Fibroblast of lung (primary cell): ENCODE measurements around the gene SCN7A. TPM values are rescaled to one million over a fixed set of nuclear protein-coding genes. Genes with fewer than 3 reads are reported as not detected.
A peak's percentile ranks its signal among the peaks of the same experiment; 100 is the strongest.

Experiments used
- DNase-seq, 2 donors: peaks; one replicate each; pipeline versions ENCODE4 v3.0.0 to v3.0.0-alpha.2; 2010; ENCODE audit warnings: low read depth in 2 of 2
- H2AFZ ChIP-seq: 2 replicates; pipeline ENCODE4 v1.5.1; 2012; ENCODE audit warnings: low read length, control low read depth, inconsistent platforms
- H3K27ac ChIP-seq: 2 replicates; pipeline ENCODE4 v1.5.1; 2011; ENCODE audit warnings: low read length, control low read depth; ENCODE audit not compliant: insufficient read depth
- H3K27me3 ChIP-seq: 2 replicates; pipeline ENCODE4 v1.5.1; 2011; ENCODE audit warnings: mild to moderate bottlenecking, low read length; ENCODE audit not compliant: control insufficient read depth, insufficient read depth
- H3K36me3 ChIP-seq: 2 replicates; pipeline ENCODE4 v1.5.1; 2011; ENCODE audit warnings: low read length; ENCODE audit not compliant: control insufficient read depth, insufficient read depth
- H3K4me1 ChIP-seq: 2 replicates; pipeline ENCODE4 v1.5.1; 2011; ENCODE audit warnings: low read length; ENCODE audit not compliant: control insufficient read depth, insufficient read depth; ENCODE audit errors: extremely low read depth
- H3K4me2 ChIP-seq: 2 replicates; pipeline ENCODE4 v1.5.1; 2011; ENCODE audit warnings: low read length, control low read depth; ENCODE audit not compliant: insufficient read depth; ENCODE audit errors: extremely low read depth
- H3K4me3 ChIP-seq, 4 experiments: fragments of 200-600 bp in 1 of 4; sonication (generic) in 1 of 4; replicated peaks in 1 of 4; 2 replicates each; pipeline ENCODE4 v1.5.1; 2011 to 2016; ENCODE audit warnings: low read length in 4 of 4, low read depth in 3 of 4, mild to moderate bottlenecking in 3 of 4, control low read depth in 2 of 4, inconsistent platforms in 1 of 4, mixed read lengths in 1 of 4; ENCODE audit not compliant: insufficient read depth in 1 of 4; ENCODE audit errors: control extremely low read depth in 1 of 4
- H3K79me2 ChIP-seq: 2 replicates; pipeline ENCODE4 v1.5.1; 2012; ENCODE audit warnings: mild to moderate bottlenecking, low read length, inconsistent platforms; ENCODE audit not compliant: control insufficient read depth, insufficient read depth
- H3K9ac ChIP-seq: 2 replicates; pipeline ENCODE4 v1.5.1; 2011; ENCODE audit warnings: mild to moderate bottlenecking, low read length, control low read depth; ENCODE audit not compliant: insufficient read depth
- H3K9me3 ChIP-seq: 2 replicates; pipeline ENCODE4 v1.5.1; 2012; ENCODE audit warnings: low read depth, low read length; ENCODE audit not compliant: control insufficient read depth, insufficient read depth
- H4K20me1 ChIP-seq: 2 replicates; pipeline ENCODE4 v1.5.1; 2011; ENCODE audit warnings: low read length; ENCODE audit not compliant: control insufficient read depth, insufficient read depth; ENCODE audit errors: extremely low read depth
- EZH2 ChIP-seq: IDR thresholded peaks from 2 replicates; pipeline ENCODE4 v1.5.1; 2012; ENCODE audit warnings: low read length, control low read depth, mild to moderate bottlenecking; ENCODE audit errors: missing control alignments
- polyA plus RNA-seq, 2 donors: library from polyadenylated mRNA; depleted of rRNA in 1 of 2; stranded (reverse) in 1 of 2; unstranded in 1 of 2; fragments of >200 nt; gene quantifications; 2 replicates each; pipeline ENCODE4 v1.2.1, GENCODE V29; 2011 to 2012; ENCODE audit warnings: missing spikeins in 1 of 2
- total RNA-seq: library from RNA; depleted of rRNA; stranded (reverse); fragments of >200 nt; gene quantifications from 2 replicates; pipeline ENCODE4 v1.2.1, GENCODE V29; 2014
- TF ChIP-seq, protein P1 (sequence below), 2 donors: IDR thresholded peaks in 1 of 2; conservative IDR thresholded peaks in 1 of 2; 1 replicate in 1 of 2; 2 replicates in 1 of 2; pipeline ENCODE4 v1.5.1; 2011 to 2012; ENCODE audit warnings: low read length in 2 of 2, control low read depth in 1 of 2, inconsistent platforms in 1 of 2, low read depth in 1 of 2, mild to moderate bottlenecking in 1 of 2

SCN7A gene
- total and polyA plus RNA-seq, 2 donors (not counting 1 experiment from before 2014, with no cell fraction given), result 7.8 to 8.9 TPM

GRCh38 chr2:166468124-166469024 is 25.7 kb downstream of the SCN7A start:
- H3K9me3 ChIP-seq, result no peaks in the 10 kb centered on the region
- H4K20me1 ChIP-seq, result no peaks in the 10 kb centered on the region
- H3K9ac ChIP-seq, result no peak overlapping the region
- no peak overlapping the region for H3K4me3 ChIP-seq
- DNase-seq, result peak in 1 of 2 donors; percentile 78
- H3K4me2 ChIP-seq, result no peak overlapping the region
- TF ChIP-seq, protein P1, sequence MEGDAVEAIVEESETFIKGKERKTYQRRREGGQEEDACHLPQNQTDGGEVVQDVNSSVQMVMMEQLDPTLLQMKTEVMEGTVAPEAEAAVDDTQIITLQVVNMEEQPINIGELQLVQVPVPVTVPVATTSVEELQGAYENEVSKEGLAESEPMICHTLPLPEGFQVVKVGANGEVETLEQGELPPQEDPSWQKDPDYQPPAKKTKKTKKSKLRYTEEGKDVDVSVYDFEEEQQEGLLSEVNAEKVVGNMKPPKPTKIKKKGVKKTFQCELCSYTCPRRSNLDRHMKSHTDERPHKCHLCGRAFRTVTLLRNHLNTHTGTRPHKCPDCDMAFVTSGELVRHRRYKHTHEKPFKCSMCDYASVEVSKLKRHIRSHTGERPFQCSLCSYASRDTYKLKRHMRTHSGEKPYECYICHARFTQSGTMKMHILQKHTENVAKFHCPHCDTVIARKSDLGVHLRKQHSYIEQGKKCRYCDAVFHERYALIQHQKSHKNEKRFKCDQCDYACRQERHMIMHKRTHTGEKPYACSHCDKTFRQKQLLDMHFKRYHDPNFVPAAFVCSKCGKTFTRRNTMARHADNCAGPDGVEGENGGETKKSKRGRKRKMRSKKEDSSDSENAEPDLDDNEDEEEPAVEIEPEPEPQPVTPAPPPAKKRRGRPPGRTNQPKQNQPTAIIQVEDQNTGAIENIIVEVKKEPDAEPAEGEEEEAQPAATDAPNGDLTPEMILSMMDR (conservative IDR thresholded peaks at IDR 0.05 in 1 of 2, IDR thresholded peaks at IDR 0.05 in 1 of 2; ENCODE audit: low read depth in 1 of 2, low read length in 2 of 2), result no peak
- TF ChIP-seq EZH2, result no peak
- no peak overlapping the region for H3K27ac ChIP-seq
- H3K4me1 ChIP-seq, result no peaks in the 10 kb centered on the region
- H2AFZ ChIP-seq, result no peak overlapping the region
- no peaks in the 10 kb centered on the region for H3K36me3 ChIP-seq
- no peaks in the 10 kb centered on the region for H3K79me2 ChIP-seq
- no peaks in the 10 kb centered on the region for H3K27me3 ChIP-seq

DNA sequence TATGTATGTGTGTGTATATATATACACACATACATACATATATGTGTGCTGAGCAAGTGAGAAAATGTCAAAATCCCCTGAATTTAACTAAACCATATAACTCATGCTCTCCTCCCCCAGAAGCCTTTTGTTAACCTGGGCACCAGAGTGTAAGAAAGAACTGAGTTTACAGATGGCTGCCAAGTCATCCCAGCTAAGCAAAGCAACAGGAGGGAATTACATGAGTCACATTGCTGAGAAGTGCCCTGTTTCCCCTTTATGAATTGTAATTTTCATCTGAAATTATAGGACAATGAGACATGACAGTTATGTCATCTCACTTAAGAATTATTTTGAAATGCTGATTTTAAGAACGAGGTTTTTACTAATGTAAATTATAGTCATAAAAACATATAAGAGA is 29.9 kb downstream of the SCN7A start:
- Histone ChIP-seq H3K36me3 (no peaks in the 10 kb centered on the region), H3K27me3 (no peaks in the 10 kb centered on the region), H3K79me2 (no peaks in the 10 kb centered on the region), H3K4me2 (no peak overlapping the region), H4K20me1 (no peaks in the 10 kb centered on the region), H3K4me1 (no peaks in the 10 kb centered on the region), H2AFZ (no peak overlapping the region), H3K4me3 (no peak overlapping the region), H3K27ac (no peak overlapping the region), H3K9ac (no peak overlapping the region), H3K9me3 (no peaks in the 10 kb centered on the region)
- TF ChIP-seq, protein P1 (conservative IDR thresholded peaks at IDR 0.05 in 1 of 2, IDR thresholded peaks at IDR 0.05 in 1 of 2; ENCODE audit: low read depth in 1 of 2, low read length in 2 of 2), result no peak
- TF ChIP-seq EZH2, result no peak
- peak in 1 of 2 donors; percentile 14 for DNase-seq

DNA sequence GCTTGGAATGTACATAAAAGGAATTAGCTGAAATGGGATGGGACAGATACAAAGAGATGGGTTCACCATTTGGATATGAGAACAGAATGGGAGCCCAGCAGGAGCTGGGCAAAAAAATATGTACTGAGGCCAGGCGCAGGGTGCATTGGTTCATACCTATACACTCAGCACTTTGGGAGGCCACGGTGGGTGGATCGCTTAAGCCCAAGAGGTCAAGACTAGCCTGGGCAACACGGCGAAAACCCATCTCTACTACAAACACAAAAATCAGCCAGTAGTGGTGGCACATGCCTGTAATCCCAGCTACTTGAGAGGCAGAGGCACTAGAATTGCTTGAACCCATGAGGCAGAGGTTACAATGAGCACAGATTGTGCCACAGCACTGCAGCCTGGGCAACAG is 30.4 kb downstream of the SCN7A start:
- H3K79me2 ChIP-seq, result no peaks in the 10 kb centered on the region
- no peaks in the 10 kb centered on the region for H3K4me1 ChIP-seq
- H3K9me3 ChIP-seq, result no peaks in the 10 kb centered on the region
- no peak overlapping the region for H3K9ac ChIP-seq
- H3K27me3 ChIP-seq, result no peaks in the 10 kb centered on the region
- no peak for DNase-seq
- H3K4me2 ChIP-seq, result no peak overlapping the region
- H3K36me3 ChIP-seq, result no peaks in the 10 kb centered on the region
- H2AFZ ChIP-seq, result no peak overlapping the region
- H3K27ac ChIP-seq, result no peak overlapping the region
- H4K20me1 ChIP-seq, result no peaks in the 10 kb centered on the region
- H3K4me3 ChIP-seq, result no peak overlapping the region
- no peak for TF ChIP-seq EZH2
- TF ChIP-seq, protein P1 (conservative IDR thresholded peaks at IDR 0.05 in 1 of 2, IDR thresholded peaks at IDR 0.05 in 1 of 2; ENCODE audit: low read depth in 1 of 2, low read length in 2 of 2), result no peak
